ENCODE results near the gene STK32B.

GRCh38 chr4:5125321-5125720 is 74.0 kb downstream of the STK32B start:
- no peak for TF ChIP-seq CTCF (conservative IDR thresholded peaks at IDR 0.05; ENCODE audit: low read depth, low read length)
- no peak for TF ChIP-seq EZH2 (IDR thresholded peaks at IDR 0.05; ENCODE audit: low read length, unreplicated experiment)
- no peak for TF ChIP-seq EZH2phosphoT487 (IDR thresholded peaks at IDR 0.05; ENCODE audit: borderline replicate concordance, low read length)
